GM18502 (cell line): ENCODE results near the gene METTL21C.

Experiments
- ATAC-seq: cut with Tn5 transposase; IDR thresholded peaks from one replicate; pipeline ENCODE4 v1.9.1; 2021; ENCODE audit warnings: mild to moderate bottlenecking; ENCODE audit not compliant: unreplicated experiment, poor library complexity

The METTL21C gene

GRCh38 chr13:102670130-102670529, 24.7 kb downstream of the METTL21C start:
- no peak for ATAC-seq

DNA sequence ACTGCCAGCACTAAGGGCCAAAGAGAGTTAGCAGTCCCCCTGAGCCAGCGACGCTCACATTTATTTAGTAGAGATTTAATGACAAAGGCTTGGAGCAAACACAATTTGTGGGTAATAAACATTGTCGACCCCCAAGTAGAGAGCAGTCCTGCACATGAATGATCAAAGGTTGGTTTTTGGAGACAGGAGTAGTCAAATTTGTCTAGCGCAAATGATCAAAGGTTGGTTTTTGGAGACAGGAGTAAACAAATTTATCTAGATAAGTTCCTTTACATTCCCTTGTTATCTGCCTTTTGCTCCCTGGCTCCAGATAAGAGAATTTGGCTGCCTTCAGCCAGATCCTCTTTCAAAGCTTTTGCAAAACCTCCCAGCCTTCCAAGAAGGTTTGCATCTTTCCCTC, 26.9 kb downstream of the METTL21C start:
- ATAC-seq = no peak

- no peak for ATAC-seq
Measured at GRCh38 chr13:102667023-102667422, 27.8 kb downstream of the METTL21C start.

DNA sequence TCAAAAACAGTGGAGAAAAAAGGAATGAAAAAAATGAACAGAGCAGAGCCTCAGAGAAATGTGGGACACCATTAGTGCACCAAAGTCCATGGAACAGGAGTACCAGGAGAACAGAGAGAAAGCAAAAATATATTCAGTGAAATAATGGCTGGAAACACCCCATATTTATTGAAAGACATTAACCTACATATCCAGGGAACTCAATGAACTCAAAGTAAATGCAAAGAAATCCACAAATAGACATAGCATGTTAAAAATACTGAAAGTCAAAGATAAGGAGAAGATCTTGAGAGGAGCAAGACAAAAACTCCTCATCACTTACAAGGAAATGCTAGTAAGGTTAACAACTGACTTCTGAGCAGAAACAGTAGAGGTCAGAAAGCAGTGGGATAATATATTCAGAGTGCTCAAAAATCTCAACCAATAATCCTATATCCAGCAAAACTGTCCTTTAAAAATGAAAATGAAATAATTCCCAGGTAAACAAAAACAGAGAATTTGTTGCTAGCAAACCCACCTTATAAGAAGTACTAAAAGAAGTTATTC, 35.6 kb downstream of the METTL21C start:
- no peak for ATAC-seq

DNA sequence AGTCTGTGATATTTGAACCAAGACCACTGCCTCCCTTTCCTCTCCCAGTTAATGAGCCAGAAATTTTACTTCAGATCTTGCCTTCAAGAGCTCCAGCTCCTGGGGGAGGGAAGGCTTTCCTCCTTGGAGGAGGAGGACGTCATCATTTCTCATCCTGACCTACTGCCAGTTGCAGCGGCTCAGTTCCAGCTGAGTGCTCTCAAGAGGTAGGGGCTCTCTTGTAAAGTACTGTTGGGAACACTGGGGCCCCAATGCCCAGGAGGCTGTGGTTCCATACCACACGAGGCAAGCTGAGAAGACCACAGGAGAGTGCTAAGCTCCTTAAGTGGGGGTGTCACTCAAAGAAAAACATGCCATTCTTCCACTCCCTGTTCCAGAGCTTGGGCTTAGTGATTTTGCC, 36.2 kb downstream of the METTL21C start:
- ATAC-seq = no peak

DNA sequence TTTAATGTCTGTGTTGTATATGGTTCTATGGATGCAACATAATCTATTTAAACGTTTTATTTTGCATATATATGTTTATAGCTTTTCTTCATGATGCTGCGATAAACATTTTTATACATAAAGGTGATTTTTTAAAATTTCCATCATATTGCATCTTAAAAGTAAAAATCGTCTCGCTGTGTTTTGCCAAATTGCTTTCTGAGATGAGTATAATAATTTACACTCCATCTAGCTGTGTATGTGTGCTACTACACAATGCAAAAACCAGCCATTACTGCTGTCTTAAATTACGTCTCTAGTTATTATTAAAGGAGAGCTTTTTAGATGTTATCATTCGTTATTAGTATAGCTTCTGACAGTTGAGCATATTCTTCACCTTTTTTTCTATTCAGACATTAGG, 37.2 kb downstream of the METTL21C start:
- ATAC-seq = no peak

DNA sequence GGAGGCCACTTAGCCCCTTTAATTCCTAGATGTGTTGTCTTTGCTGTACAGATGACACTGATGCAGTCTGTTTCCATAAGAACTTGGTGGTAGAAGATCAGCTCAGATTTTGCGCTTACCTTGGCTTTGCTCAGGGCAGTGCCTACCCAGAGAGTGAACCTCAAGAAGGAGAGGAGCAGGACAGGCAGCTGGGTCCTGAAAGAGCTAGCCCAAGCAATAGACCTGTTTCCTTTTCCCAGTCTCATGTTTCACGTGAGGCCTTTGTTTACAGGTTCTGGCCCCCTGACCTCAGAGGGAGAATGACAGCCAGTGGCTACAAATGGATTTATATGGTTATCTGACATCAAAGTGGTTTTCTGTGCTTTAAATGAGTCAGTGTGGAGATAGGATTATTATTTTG, 40.1 kb downstream of the METTL21C start:
- ATAC-seq = no peak

DNA sequence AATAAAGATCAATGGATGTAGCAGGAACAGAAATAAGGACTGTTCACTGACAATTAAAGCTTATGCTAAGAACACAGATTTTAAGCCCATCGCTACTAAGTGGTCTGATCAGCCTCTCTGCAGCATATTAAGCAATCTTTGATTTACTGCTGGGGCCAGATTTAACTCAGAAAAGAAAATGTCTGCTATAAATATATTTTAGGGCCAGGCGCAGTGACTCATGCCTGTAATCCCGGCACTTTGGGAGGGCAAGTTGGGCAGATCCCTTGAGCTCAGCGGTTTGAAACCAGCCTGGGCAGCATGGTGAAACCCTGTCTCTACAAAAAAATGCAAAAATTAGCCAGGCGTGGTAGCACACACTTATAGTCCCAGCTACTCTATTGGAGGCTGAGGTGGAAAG, 43.0 kb downstream of the METTL21C start:
- no peak for ATAC-seq

DNA sequence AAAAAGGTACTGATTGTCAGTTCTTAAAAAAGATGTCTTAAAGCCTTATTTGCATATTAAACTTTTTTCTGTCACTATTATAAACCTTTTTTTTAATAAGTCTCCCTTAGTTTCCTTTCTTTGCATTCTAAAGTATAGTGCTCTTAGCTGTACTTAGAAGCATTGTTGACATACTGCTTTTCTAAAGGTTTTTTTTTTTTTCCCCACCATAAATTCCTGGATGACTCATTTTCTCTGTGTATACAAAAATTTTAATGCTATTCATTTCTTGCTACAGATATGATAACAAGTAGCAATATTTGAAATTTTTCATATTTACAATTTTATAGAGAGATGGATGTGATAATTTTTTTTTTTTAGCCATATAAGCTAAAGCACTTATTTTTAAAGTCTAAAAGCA, 43.5 kb downstream of the METTL21C start:
- ATAC-seq = no peak

DNA sequence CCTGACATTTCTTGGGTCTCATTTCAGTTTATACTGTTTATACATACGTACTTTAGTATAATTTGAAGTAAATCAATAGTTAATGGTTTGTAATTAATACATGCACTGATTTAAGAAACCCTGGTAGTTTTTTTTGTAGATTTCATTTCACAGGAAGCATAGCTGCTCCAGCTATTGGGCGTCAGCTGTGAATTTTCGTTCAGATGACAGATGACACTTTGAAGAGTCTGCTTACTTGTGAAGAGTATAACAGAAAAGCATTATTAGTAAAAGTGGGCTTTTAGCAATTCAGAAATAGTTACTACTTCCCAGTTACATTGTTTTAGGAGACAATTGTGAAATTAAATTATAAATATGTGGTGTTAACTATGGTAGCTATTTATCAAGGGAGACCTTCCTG, 44.4 kb downstream of the METTL21C start:
- ATAC-seq = no peak

GRCh38 chr13:102648046-102648445, 46.8 kb downstream of the METTL21C start:
- no peak for ATAC-seq

GRCh38 chr13:102645701-102646100, 49.1 kb downstream of the METTL21C start:
- no peak for ATAC-seq

- no peak for ATAC-seq
Measured at GRCh38 chr13:102643656-102644055, 51.2 kb downstream of the METTL21C start.

DNA sequence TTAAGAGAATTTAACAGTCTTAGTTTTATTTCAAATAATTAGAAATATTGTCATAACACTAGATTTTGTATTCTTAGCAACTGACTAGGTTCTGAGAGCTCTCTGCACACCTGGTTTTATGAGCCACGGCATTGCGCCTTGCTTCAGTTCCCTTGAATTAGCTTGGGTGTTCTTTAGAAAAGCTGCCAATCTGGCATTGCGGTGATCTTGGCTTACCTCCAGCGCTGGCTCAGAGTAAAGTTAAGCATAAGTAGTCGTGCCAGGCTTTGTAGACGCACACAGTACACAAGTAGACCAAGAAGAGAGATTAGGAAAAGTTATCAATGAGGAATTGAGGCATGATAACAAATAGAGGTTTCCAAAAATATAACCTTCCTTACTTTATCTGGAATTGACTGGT, 52.4 kb downstream of the METTL21C start:
- no peak for ATAC-seq

DNA sequence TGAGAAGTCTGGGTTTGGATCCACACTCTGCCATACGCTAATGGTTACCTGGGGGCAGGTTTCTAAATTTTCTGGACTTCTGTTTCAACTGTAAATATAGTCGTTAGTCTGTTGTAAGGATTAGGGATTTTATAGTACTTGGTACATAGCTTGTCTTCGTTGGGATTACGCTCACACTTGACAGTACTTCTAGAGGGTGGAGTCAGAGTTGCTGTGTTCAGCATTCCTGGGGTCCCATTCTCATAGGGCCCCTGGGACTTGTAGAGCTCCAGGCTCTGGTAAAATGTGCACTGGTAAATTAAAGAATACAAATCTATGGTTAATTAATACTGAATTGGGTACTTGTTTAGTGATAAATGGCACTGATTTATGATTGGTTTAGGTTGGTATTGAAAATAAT, 52.8 kb downstream of the METTL21C start:
- no peak for ATAC-seq

- ATAC-seq = no peak
Measured at GRCh38 chr13:102638741-102639140, 56.1 kb downstream of the METTL21C start.
